Measurements from ENCODE around the gene RAB33B. TPM values are rescaled to one million over a fixed set of nuclear protein-coding genes. Genes with fewer than 3 reads are reported as not detected.

Gene RAB33B
- total RNA-seq, 1 donor from 2014 or later, result 11.8 TPM

Other genes with a start within 250 kb of the RAB33B start
- gene MGARP, start 173.9 kb upstream of the RAB33B start, total RNA-seq, result 0.36 and 0.45 TPM in 2 replicates
- gene NAA15, start 152.6 kb upstream of the RAB33B start, total RNA-seq, result 59.3 and 64.5 TPM in 2 replicates
- gene NDUFC1, start 151.6 kb upstream of the RAB33B start, total RNA-seq, result 49.2 and 52.4 TPM in 2 replicates
- gene SETD7, start 102.1 kb downstream of the RAB33B start, total RNA-seq, result 51.4 and 55.0 TPM in 2 replicates
- 16.5 and 17.6 TPM in 2 replicates for gene MGST2, start 211.7 kb downstream of the RAB33B start, total RNA-seq